DOHH2 (cell line): Measurements from ENCODE around the gene ERRFI1.
"Not testable (repeated sequence)": the region's sequence is repeated elsewhere in the genome, so short reads cannot be mapped to it uniquely, and the experiment has no call there.

Experiments used
- CTCF ChIP-seq: fragments of 200-600 bp; sonication (generic); IDR thresholded peaks from one replicate; pipeline ENCODE4 v1.5.1; 2014; ENCODE audit warnings: antibody characterized with exemption, mild to moderate bottlenecking, low read depth, low read length; ENCODE audit not compliant: poor library complexity, severe bottlenecking
- EZH2phosphoT487 ChIP-seq: fragments of 200-600 bp; sonication (generic); IDR thresholded peaks from 2 replicates; pipeline ENCODE4 v1.6.1; 2017; ENCODE audit warnings: borderline replicate concordance, mild to moderate bottlenecking, antibody characterized with exemption, low read length, moderate library complexity, mixed read lengths

GRCh38 chr1:8049229-8049628 lies 23.1 kb upstream of the ERRFI1 start:
- TF ChIP-seq CTCF, EZH2phosphoT487: not testable (repeated sequence)
